SK-N-SH treated with all-trans-retinoic acid at 6 μM for 48 hours (cell line): Measurements from ENCODE around the gene ZNF174.

Source experiments
- ATAC-seq: fragments of 200-7000 bp; cut with Tn5 transposase; 3 replicates; pipeline ENCODE4 v1.9.1; 2020; ENCODE audit warnings: mild to moderate bottlenecking, moderate library complexity
- CSDC2 ChIP-seq: fragments of 250-450 bp; sonication (Bioruptor Pico); IDR thresholded peaks from 2 replicates; pipeline ENCODE4 v1.5.0; 2020; ENCODE audit warnings: mild to moderate bottlenecking, moderate library complexity
- ESRRG ChIP-seq: fragments of 250-450 bp; sonication (Bioruptor Pico); IDR thresholded peaks from 2 replicates; pipeline ENCODE4 v1.6.1; 2021; ENCODE audit warnings: mild to moderate bottlenecking
- GLIS3 ChIP-seq: fragments of 250-450 bp; sonication (Bioruptor Pico); IDR thresholded peaks from 2 replicates; pipeline ENCODE4 v1.5.0; 2020; ENCODE audit warnings: mild to moderate bottlenecking, moderate library complexity
- ISL1 ChIP-seq: fragments of 250-450 bp; sonication (Bioruptor Pico); IDR thresholded peaks from 2 replicates; pipeline ENCODE4 v2.1.2; 2022; ENCODE audit warnings: mild to moderate bottlenecking, moderate library complexity
- OSR1 ChIP-seq: fragments of 250-450 bp; sonication (Bioruptor Pico); IDR thresholded peaks from 2 replicates; pipeline ENCODE4 v1.8.0; 2022; ENCODE audit warnings: moderate library complexity, mild to moderate bottlenecking, inconsistent platforms
- POU6F1 ChIP-seq: fragments of 250-450 bp; sonication (Bioruptor Pico); IDR thresholded peaks from 2 replicates; pipeline ENCODE4 v1.8.0; 2021; ENCODE audit warnings: low read depth, mild to moderate bottlenecking, moderate library complexity, borderline replicate concordance
- PPARA ChIP-seq: fragments of 250-450 bp; sonication (Bioruptor Pico); IDR thresholded peaks from 2 replicates; pipeline ENCODE4 v1.5.0; 2020; ENCODE audit warnings: mild to moderate bottlenecking, borderline replicate concordance
- RARB ChIP-seq: fragments of 250-450 bp; sonication (Bioruptor Pico); IDR thresholded peaks from 2 replicates; pipeline ENCODE4 v1.8.0; 2021; ENCODE audit warnings: mild to moderate bottlenecking, moderate library complexity
- SNAI2 ChIP-seq: fragments of 250-450 bp; sonication (Bioruptor Pico); IDR thresholded peaks from 2 replicates; pipeline ENCODE4 v1.5.0; 2020; ENCODE audit warnings: mild to moderate bottlenecking, moderate library complexity
- TCF4 ChIP-seq: fragments of 250-450 bp; sonication (Bioruptor Pico); IDR thresholded peaks from 2 replicates; pipeline ENCODE4 v1.8.0; 2021; ENCODE audit warnings: mild to moderate bottlenecking, moderate library complexity, borderline replicate concordance
- TOX ChIP-seq: fragments of 250-450 bp; sonication (Bioruptor Pico); IDR thresholded peaks from 2 replicates; pipeline ENCODE4 v1.8.0; 2021; ENCODE audit warnings: mild to moderate bottlenecking, moderate library complexity, borderline replicate concordance
- ZC3H10 ChIP-seq: fragments of 250-450 bp; sonication (Bioruptor Pico); IDR thresholded peaks from 2 replicates; pipeline ENCODE4 v1.5.1; 2021; ENCODE audit warnings: mild to moderate bottlenecking, moderate library complexity
- ZFP3 ChIP-seq: fragments of 250-450 bp; sonication (Bioruptor Pico); IDR thresholded peaks from 2 replicates; pipeline ENCODE4 v1.5.0; 2020; ENCODE audit warnings: mild to moderate bottlenecking, moderate library complexity
- ZFP30 ChIP-seq: fragments of 450-650 bp; formaldehyde crosslinking; IDR thresholded peaks from 2 replicates; pipeline ENCODE4 v1.5.0; 2022; ENCODE audit warnings: mild to moderate bottlenecking, moderate library complexity
- ZNF70 ChIP-seq: fragments of 450-650 bp; formaldehyde crosslinking; IDR thresholded peaks from 2 replicates; pipeline ENCODE4 v1.5.0; 2020; ENCODE audit warnings: mild to moderate bottlenecking, moderate library complexity
- ZNF8 ChIP-seq: fragments of 450-650 bp; formaldehyde crosslinking; IDR thresholded peaks from 2 replicates; pipeline ENCODE4 v1.5.0; 2020; ENCODE audit warnings: mild to moderate bottlenecking, moderate library complexity
- TF ChIP-seq, protein P1 (sequence below): fragments of 250-450 bp; sonication (Bioruptor Pico); IDR thresholded peaks from 2 replicates; pipeline ENCODE4 v1.5.0; 2020; ENCODE audit warnings: mild to moderate bottlenecking, moderate library complexity
- TF ChIP-seq, protein P2 (sequence below): fragments of 250-450 bp; sonication (Bioruptor Pico); IDR thresholded peaks from 2 replicates; pipeline ENCODE4 v1.8.0; 2020; ENCODE audit warnings: mild to moderate bottlenecking, moderate library complexity, borderline replicate concordance
- TF ChIP-seq, protein P3 (sequence below): fragments of 250-450 bp; sonication (Bioruptor Pico); IDR thresholded peaks from 2 replicates; pipeline ENCODE4 v1.5.1; 2020; ENCODE audit warnings: low read depth, mild to moderate bottlenecking, moderate library complexity
- TF ChIP-seq, protein P4 (sequence below): fragments of 250-450 bp; sonication (Bioruptor Pico); IDR thresholded peaks from 2 replicates; pipeline ENCODE4 v1.5.1; 2021; ENCODE audit warnings: mild to moderate bottlenecking, moderate library complexity

ZNF174 gene

DNA sequence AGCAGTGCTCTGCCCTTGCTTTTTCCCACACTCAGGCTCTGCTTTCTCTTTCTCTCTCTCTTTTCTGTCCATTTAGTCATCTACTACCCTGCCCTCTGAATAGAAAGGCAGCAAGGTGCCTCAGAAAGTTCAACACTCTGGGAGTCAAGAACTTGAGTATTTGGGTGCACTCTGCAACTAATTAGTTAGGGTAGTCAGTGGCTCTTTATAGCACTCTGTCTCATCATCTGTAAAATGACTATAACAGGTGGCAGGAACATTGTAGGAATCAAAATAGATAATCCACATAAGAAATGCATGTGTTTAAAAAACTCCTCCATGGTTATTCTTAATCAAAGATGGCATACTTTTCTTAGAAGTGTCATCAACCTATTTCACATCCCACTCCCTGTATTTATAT, 38.1 kb upstream of the ZNF174 start:
- no peak for ATAC-seq
- TF ChIP-seq TCF4 (CRISPR knock-in tag) = no peak
- no peak for TF ChIP-seq ZFP3 (CRISPR knock-in tag)
- TF ChIP-seq GLIS3 = no peak
- TF ChIP-seq ZNF70 (CRISPR knock-in tag) = no peak
- TF ChIP-seq POU6F1 (CRISPR knock-in tag) = no peak
- no peak for TF ChIP-seq RARB
- TF ChIP-seq OSR1 = no peak
- no peak for TF ChIP-seq ZNF8
- no peak for TF ChIP-seq ISL1 (CRISPR knock-in tag)
- TF ChIP-seq, protein P1, sequence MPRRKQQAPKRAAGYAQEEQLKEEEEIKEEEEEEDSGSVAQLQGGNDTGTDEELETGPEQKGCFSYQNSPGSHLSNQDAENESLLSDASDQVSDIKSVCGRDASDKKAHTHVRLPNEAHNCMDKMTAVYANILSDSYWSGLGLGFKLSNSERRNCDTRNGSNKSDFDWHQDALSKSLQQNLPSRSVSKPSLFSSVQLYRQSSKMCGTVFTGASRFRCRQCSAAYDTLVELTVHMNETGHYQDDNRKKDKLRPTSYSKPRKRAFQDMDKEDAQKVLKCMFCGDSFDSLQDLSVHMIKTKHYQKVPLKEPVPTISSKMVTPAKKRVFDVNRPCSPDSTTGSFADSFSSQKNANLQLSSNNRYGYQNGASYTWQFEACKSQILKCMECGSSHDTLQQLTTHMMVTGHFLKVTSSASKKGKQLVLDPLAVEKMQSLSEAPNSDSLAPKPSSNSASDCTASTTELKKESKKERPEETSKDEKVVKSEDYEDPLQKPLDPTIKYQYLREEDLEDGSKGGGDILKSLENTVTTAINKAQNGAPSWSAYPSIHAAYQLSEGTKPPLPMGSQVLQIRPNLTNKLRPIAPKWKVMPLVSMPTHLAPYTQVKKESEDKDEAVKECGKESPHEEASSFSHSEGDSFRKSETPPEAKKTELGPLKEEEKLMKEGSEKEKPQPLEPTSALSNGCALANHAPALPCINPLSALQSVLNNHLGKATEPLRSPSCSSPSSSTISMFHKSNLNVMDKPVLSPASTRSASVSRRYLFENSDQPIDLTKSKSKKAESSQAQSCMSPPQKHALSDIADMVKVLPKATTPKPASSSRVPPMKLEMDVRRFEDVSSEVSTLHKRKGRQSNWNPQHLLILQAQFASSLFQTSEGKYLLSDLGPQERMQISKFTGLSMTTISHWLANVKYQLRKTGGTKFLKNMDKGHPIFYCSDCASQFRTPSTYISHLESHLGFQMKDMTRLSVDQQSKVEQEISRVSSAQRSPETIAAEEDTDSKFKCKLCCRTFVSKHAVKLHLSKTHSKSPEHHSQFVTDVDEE (CRISPR knock-in tag) = no peak
- no peak for TF ChIP-seq ESRRG (CRISPR knock-in tag)
- TF ChIP-seq, protein P2, sequence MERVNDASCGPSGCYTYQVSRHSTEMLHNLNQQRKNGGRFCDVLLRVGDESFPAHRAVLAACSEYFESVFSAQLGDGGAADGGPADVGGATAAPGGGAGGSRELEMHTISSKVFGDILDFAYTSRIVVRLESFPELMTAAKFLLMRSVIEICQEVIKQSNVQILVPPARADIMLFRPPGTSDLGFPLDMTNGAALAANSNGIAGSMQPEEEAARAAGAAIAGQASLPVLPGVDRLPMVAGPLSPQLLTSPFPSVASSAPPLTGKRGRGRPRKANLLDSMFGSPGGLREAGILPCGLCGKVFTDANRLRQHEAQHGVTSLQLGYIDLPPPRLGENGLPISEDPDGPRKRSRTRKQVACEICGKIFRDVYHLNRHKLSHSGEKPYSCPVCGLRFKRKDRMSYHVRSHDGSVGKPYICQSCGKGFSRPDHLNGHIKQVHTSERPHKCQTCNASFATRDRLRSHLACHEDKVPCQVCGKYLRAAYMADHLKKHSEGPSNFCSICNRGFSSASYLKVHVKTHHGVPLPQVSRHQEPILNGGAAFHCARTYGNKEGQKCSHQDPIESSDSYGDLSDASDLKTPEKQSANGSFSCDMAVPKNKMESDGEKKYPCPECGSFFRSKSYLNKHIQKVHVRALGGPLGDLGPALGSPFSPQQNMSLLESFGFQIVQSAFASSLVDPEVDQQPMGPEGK (CRISPR knock-in tag) = no peak
- no peak for TF ChIP-seq PPARA
- TF ChIP-seq, protein P3, sequence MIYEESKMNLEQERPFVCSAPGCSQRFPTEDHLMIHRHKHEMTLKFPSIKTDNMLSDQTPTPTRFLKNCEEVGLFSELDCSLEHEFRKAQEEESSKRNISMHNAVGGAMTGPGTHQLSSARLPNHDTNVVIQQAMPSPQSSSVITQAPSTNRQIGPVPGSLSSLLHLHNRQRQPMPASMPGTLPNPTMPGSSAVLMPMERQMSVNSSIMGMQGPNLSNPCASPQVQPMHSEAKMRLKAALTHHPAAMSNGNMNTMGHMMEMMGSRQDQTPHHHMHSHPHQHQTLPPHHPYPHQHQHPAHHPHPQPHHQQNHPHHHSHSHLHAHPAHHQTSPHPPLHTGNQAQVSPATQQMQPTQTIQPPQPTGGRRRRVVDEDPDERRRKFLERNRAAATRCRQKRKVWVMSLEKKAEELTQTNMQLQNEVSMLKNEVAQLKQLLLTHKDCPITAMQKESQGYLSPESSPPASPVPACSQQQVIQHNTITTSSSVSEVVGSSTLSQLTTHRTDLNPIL (CRISPR knock-in tag) = no peak
- TF ChIP-seq SNAI2 (CRISPR knock-in tag) = no peak
- no peak for TF ChIP-seq CSDC2 (CRISPR knock-in tag)
- TF ChIP-seq, protein P4, sequence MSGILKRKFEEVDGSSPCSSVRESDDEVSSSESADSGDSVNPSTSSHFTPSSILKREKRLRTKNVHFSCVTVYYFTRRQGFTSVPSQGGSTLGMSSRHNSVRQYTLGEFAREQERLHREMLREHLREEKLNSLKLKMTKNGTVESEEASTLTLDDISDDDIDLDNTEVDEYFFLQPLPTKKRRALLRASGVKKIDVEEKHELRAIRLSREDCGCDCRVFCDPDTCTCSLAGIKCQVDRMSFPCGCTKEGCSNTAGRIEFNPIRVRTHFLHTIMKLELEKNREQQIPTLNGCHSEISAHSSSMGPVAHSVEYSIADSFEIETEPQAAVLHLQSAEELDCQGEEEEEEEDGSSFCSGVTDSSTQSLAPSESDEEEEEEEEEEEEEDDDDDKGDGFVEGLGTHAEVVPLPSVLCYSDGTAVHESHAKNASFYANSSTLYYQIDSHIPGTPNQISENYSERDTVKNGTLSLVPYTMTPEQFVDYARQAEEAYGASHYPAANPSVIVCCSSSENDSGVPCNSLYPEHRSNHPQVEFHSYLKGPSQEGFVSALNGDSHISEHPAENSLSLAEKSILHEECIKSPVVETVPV = no peak

GRCh38 chr16:3363793-3364192, 37.2 kb upstream of the ZNF174 start:
- TF ChIP-seq ZC3H10 (CRISPR knock-in tag) = no peak
- no peak for TF ChIP-seq ESRRG (CRISPR knock-in tag)
- no peak for TF ChIP-seq PPARA
- no peak for TF ChIP-seq CSDC2 (CRISPR knock-in tag)
- TF ChIP-seq GLIS3 = no peak
- TF ChIP-seq SNAI2 (CRISPR knock-in tag) = no peak
- TF ChIP-seq TOX (CRISPR knock-in tag) = no peak
- no peak for TF ChIP-seq ZNF8
- TF ChIP-seq POU6F1 (CRISPR knock-in tag) = no peak
- ATAC-seq = no peak

GRCh38 chr16:3364774-3365427, 36.1 kb upstream of the ZNF174 start:
- TF ChIP-seq, protein P3 (CRISPR knock-in tag) = no peak
- no peak for TF ChIP-seq PPARA
- no peak for TF ChIP-seq ZFP30 (CRISPR knock-in tag)
- peak; percentile 96 for ATAC-seq
